Small intestine (tissue), 7 donors: ENCODE measurements around the gene LPGAT1. TPM values are rescaled to one million over a fixed set of nuclear protein-coding genes. Genes with fewer than 3 reads are reported as not detected.

Experiments used
- DNase-seq, 2 donors: peaks; one replicate each; pipeline versions ENCODE4 v3.0.0 to v3.0.0-alpha.2; 2013
- FAIRE-seq: peaks from 2 replicates; lab custom pipeline; 2012; peaks lifted over from hg19 to GRCh38; lab: Jason Lieb, UNC
- H3K27ac ChIP-seq, 3 donors: one replicate each; pipeline ENCODE4 v1.5.1; 2013; ENCODE audit warnings: low read length in 2 of 3, mild to moderate bottlenecking in 2 of 3, control low read depth in 1 of 3, inconsistent platforms in 1 of 3, low read depth in 1 of 3, moderate library complexity in 1 of 3
- H3K27me3 ChIP-seq, 3 donors: one replicate each; pipeline ENCODE4 v1.6.1; 2013; ENCODE audit warnings: low read length in 3 of 3, inconsistent platforms in 1 of 3; ENCODE audit not compliant: control insufficient read depth in 3 of 3, insufficient read depth in 3 of 3
- H3K36me3 ChIP-seq, 3 donors: one replicate each; pipeline ENCODE4 v1.6.1; 2013; ENCODE audit warnings: low read length in 3 of 3, inconsistent platforms in 1 of 3, low read depth in 1 of 3, mild to moderate bottlenecking in 1 of 3, moderate library complexity in 1 of 3; ENCODE audit not compliant: control insufficient read depth in 3 of 3, insufficient read depth in 2 of 3
- H3K4me1 ChIP-seq, 3 donors: one replicate each; pipeline ENCODE4 v1.6.1; 2013; ENCODE audit warnings: low read length in 2 of 3, inconsistent platforms in 1 of 3, low read depth in 1 of 3, mild to moderate bottlenecking in 1 of 3, moderate library complexity in 1 of 3; ENCODE audit not compliant: control insufficient read depth in 3 of 3, insufficient read depth in 2 of 3
- H3K4me3 ChIP-seq, 3 donors: one replicate each; pipeline ENCODE4 v1.5.1; 2013; ENCODE audit warnings: low read length in 3 of 3, control low read depth in 1 of 3, inconsistent platforms in 1 of 3, low read depth in 1 of 3, mild to moderate bottlenecking in 1 of 3, moderate library complexity in 1 of 3
- H3K9me3 ChIP-seq, 2 donors: one replicate each; pipeline ENCODE4 v1.6.1; 2013; ENCODE audit warnings: low read depth in 1 of 2, low read length in 1 of 2; ENCODE audit not compliant: control insufficient read depth in 2 of 2, insufficient read depth in 1 of 2
- WGBS, 3 donors: extraction: QIAGEN DNeasy Blood & Tissue Kit; methylation state at CpG; one replicate each; pipeline ENCODE4 v1.1.7; 2013; 5-methylcytosine and 5-hydroxymethylcytosine counted together
- polyA plus RNA-seq, 4 donors: library from polyadenylated mRNA; stranded (reverse) in 3 of 4; unstranded in 1 of 4; fragments of 200-250 nt in 3 of 4; fragments of 120-200 nt in 1 of 4; gene quantifications; one replicate each; pipeline versions ENCODE4 v1.2.1 to v1.2.3, GENCODE V29; 2013
- donor health status: healthy with polysubstance abuse.
- donor health status: control.
- donor health status: control.
- donor health status: Bipolar disorder and iron deficiency.
- donor health status: healthy.

LPGAT1 gene
- polyA plus RNA-seq, 4 donors: 13.4 to 159 (median 23.1) TPM

DNA sequence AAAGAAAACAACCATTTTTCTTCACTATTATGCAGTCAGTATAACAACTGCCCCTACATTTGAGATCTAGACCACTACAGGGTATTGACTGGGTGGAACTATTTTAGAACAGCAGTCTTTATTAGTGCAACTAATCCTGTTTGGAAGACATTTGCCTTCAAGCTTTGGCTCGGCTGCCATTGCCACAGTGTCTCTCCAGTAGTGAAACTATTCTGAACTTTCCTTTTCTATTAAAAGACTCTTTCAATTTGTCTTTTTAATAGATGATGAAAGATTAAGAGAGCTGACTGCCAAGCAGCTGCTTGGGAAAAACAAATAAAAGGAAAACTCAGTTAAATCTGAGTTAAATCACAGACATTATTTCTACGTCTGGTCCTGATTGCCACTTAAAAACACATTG is 49.3 kb downstream of the LPGAT1 start:
- Histone ChIP-seq H3K9me3 (no peaks in the 10 kb centered on the region), H3K4me1 (peaks cover 0 to 7% (median 0%) of the 10 kb centered on the region in 3 donors), H3K27ac (no peak overlapping the region), H3K27me3 (no peaks in the 10 kb centered on the region), H3K36me3 (peaks cover 4 to 24% (median 7%) of the 10 kb centered on the region in 3 donors), H3K4me3 (no peak overlapping the region)
- WGBS, 3 donors: 50 to 88% (median 84%) methylated on average over 2 of the region's 2 CpGs
- FAIRE-seq (no peak), DNase-seq (no peak)

DNA sequence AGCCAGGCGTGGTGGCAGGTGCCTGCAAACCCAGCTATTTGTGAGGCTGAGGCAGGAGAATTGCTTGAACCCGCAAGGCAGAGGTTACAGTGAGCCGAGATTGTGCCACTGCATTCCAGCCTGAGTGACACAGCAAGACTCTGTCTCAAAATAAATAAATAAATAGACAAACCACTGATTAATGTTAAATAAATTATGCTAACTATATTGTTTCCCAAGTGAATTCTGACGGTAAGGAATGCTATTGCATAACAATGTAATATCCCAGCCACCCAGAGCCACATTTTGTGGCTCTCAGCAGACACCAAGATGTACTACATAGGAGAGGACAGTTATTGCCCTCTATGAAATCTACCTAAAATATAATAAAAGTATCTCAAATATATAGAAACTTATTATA is 55.4 kb downstream of the LPGAT1 start:
- 83 to 87% (median 86%) methylated on average over 4 of the region's 4 CpGs for WGBS, 3 donors
- no peak for FAIRE-seq
- H3K4me3 ChIP-seq: no peak overlapping the region
- H3K36me3 ChIP-seq: peaks cover 2 to 33% (median 4%) of the 10 kb centered on the region in 3 donors
- no peaks in the 10 kb centered on the region for H3K9me3 ChIP-seq
- H3K4me1 ChIP-seq: no peaks in the 10 kb centered on the region
- no peak for DNase-seq
- no peak overlapping the region for H3K27ac ChIP-seq
- no peaks in the 10 kb centered on the region for H3K27me3 ChIP-seq

DNA sequence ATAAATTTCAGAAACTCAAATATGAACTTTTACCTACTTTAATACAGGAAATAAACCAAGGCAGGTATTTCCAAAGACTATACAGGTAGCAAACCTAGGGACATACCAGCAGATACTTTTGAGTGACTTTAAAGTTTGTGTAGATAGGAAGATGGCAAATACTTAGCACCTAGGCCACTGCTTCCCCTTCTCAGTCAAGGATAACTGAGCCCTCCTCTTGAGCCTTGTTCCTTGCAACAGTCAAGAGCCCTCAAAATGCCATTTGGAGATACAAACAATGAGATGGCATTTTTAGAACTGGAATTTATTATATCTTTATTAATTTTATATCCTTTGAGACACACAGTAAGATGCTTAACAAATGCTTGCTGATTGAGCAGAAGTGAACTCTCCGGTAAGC is 65.9 kb downstream of the LPGAT1 start:
- H3K27me3 ChIP-seq: no peaks in the 10 kb centered on the region
- FAIRE-seq: no peak
- no peak for DNase-seq
- H3K4me3 ChIP-seq: no peak overlapping the region
- no peaks in the 10 kb centered on the region for H3K9me3 ChIP-seq
- H3K4me1 ChIP-seq: peaks cover 0 to 2% (median 0%) of the 10 kb centered on the region in 3 donors
- peaks cover 2 to 16% (median 2%) of the 10 kb centered on the region in 3 donors for H3K36me3 ChIP-seq
- H3K27ac ChIP-seq: no peak overlapping the region
- WGBS, 3 donors: 95 to 100% (median 95%) methylated on average over 1 of the region's 1 CpG

DNA sequence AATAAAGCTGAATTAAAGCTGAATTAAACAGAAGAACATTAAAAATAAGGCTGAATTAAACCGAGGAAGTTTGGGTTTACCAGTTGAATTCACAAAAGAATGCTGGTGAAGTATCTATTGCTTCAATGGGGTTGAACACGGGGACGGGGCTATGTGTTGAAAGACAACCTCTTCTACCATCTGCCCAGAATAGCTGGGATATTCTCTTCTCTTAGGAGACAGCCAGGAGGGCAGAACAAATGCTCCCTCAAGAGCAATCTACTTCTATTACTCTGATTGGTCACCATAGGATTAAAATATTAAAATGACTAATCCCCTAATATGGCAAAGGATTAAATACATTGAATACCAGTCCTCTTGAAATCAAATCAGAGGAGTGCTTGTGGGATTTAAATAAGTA is 68.4 kb downstream of the LPGAT1 start:
- peaks cover 0 to 2% (median 0%) of the 10 kb centered on the region in 3 donors for H3K4me1 ChIP-seq
- FAIRE-seq (no peak), DNase-seq (no peak)
- no peak overlapping the region for H3K4me3 ChIP-seq
- no peak overlapping the region for H3K27ac ChIP-seq
- peaks cover 0 to 4% of the 10 kb centered on the region in 2 donors for H3K9me3 ChIP-seq
- WGBS, 3 donors: 97 to 98% (median 97%) methylated on average over 3 of the region's 3 CpGs
- no peaks in the 10 kb centered on the region for H3K27me3 ChIP-seq
- peaks cover 2 to 20% (median 2%) of the 10 kb centered on the region in 3 donors for H3K36me3 ChIP-seq

DNA sequence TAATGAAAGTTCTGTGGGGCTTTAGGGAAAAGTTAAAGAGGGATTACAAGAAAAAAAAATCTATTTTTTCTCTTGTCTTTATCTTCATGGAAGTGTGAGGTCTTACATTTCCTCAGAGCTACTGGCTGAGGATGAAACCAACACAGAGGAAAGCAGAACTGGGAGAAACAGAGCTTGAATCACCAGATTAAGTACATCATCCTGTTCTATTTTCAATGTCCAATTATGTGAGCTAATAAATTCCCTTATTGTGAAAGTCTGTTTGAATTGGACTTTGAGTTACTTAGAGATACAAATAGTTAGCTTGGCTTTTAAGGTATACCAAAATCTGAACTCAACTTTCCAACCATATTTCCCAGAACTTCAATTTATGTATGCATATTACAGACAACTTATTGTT is 69.2 kb downstream of the LPGAT1 start:
- FAIRE-seq: no peak
- H3K4me3 ChIP-seq: no peak overlapping the region
- peaks cover 2 to 22% (median 2%) of the 10 kb centered on the region in 3 donors for H3K36me3 ChIP-seq
- no peak for DNase-seq
- H3K9me3 ChIP-seq: peaks cover 0 to 4% of the 10 kb centered on the region in 2 donors
- H3K27me3 ChIP-seq: no peaks in the 10 kb centered on the region
- no peak overlapping the region for H3K27ac ChIP-seq
- H3K4me1 ChIP-seq: peaks cover 0 to 2% (median 0%) of the 10 kb centered on the region in 3 donors

DNA sequence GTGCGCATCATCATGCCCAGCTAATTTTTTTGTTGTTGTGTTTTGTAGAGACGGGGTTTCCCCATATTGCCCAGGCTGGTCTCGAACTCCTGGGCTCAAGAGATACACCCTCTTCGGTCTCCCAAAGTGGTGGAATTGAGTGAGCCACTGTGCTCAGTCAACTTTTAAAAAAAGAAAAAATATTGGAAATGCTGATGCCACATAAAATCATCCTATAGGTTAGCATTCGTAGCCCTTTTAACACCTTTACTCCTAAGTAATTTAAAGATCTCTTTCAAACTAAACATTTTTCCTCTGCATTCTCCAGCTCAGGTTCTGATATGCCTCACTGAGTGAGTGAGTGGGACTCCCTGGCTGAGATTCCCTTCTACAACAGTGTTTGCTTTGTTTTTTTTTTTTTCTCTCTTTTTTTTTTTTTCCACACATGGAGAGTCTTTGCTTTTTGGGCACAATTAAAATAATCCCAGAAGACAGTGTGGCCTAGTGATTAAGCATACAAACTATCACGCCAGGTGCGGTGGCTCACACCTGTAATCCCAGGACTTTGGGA is 74.0 kb downstream of the LPGAT1 start:
- 96 to 99% (median 97%) methylated on average over 7 of the region's 7 CpGs for whole genome bisulfite sequencing, 3 donors
- no peak overlapping the region for H3K4me3 ChIP-seq
- H3K36me3 ChIP-seq: peaks cover 0 to 22% (median 2%) of the 10 kb centered on the region in 3 donors
- no peak for DNase-seq
- no peaks in the 10 kb centered on the region for H3K27me3 ChIP-seq
- H3K27ac ChIP-seq: no peak overlapping the region
- peaks cover 0 to 12% (median 0%) of the 10 kb centered on the region in 3 donors for H3K4me1 ChIP-seq
- FAIRE-seq: no peak
- peaks cover 0 to 4% of the 10 kb centered on the region in 2 donors for H3K9me3 ChIP-seq

DNA sequence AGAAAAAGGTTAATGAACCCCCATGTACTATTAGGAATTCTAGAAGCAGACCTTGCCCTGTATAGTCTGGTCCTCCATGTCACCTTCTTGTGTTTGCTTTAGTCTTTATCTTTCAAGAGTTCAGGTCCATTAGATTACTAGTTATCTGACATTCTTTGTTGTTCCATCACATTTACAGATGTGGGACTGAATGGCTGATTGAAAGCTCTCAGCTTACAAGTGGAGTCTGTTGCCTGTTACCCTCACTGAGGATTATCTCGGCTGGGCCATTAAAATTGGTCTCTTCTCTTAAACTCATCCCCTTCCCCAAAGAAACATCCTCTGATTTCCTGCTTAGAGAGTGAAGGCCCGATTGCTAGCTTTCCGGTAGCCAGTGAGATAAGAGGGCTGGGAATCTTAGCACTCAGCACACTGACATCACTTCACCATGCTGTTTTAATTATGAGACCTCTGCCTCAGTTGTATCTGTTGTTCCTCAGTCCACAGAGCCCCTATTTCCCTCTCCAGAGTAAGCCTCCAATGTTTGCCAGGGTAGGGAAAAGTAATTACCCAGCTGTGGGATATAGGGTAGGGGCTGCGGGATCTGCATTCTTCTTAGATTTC is 76.8 kb downstream of the LPGAT1 start:
- Histone ChIP-seq H3K36me3 (peaks cover 2 to 24% (median 14%) of the 10 kb centered on the region in 3 donors), H3K4me1 (peaks cover 0 to 12% (median 0%) of the 10 kb centered on the region in 3 donors), H3K27me3 (no peaks in the 10 kb centered on the region), H3K9me3 (peaks cover 0 to 4% of the 10 kb centered on the region in 2 donors), H3K4me3 (no peak overlapping the region), H3K27ac (no peak overlapping the region)
- FAIRE-seq (no peak), DNase-seq (peak in 1 of 2 donors; percentile 33)
- whole genome bisulfite sequencing, 3 donors: 82 to 89% (median 82%) methylated on average over 4 of the region's 4 CpGs

DNA sequence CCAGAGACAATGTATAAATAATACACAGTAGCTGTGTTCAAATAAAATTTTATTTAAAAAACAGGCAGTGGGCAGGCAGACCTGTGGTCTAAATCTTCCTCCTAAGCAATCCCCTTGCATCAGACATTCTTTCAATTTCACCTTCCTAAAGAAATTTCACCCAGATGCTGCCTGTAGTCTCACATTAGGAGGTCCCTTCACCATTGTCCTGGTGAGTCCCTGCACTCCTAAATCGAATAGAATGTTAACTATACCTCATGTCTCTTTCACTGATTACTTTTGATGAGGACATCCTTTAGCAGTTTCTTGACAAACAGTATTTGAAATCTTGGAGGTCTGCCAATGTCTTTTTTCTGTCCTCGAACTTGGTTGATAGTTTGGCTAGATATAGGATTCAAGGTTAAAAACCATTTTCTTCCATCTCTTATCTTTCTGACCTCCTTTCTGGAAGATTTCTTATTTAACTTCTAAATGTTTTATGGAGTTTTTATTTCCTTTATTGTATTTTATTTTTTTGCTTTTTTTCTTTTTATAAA is 77.5 kb downstream of the LPGAT1 start:
- Histone ChIP-seq H3K9me3 (no peaks in the 10 kb centered on the region), H3K4me1 (peaks cover 0 to 12% (median 0%) of the 10 kb centered on the region in 3 donors), H3K27me3 (no peaks in the 10 kb centered on the region), H3K36me3 (peaks cover 2 to 27% (median 14%) of the 10 kb centered on the region in 3 donors), H3K27ac (no peak overlapping the region), H3K4me3 (no peak overlapping the region)
- 16 to 45% (median 42%) methylated on average over 2 of the region's 2 CpGs for WGBS, 3 donors
- peak; percentile 51 for FAIRE-seq
- no peak for DNase-seq
